SJSA1 (cell line): ENCODE results near the gene LIMK2. TPM values are rescaled to one million over a fixed set of nuclear protein-coding genes. Genes with fewer than 3 reads are reported as not detected.
"Not testable (repeated sequence)": the region's sequence is repeated elsewhere in the genome, so short reads cannot be mapped to it uniquely, and the experiment has no call there.

Experiments
- DNase-seq, 2 experiments: peaks; one replicate each; pipeline ENCODE4 v3.0.0-alpha.2; 2015 to 2020; ENCODE audit warnings: low spot score in 2 of 2, low read depth in 1 of 2
- H3K27ac ChIP-seq: fragments of 250-450 bp; sonication (Bioruptor Pico); 2 replicates; pipeline ENCODE4 v1.5.1; 2020; ENCODE audit warnings: mild to moderate bottlenecking, moderate library complexity
- H3K27me3 ChIP-seq: fragments of 250-450 bp; sonication (Bioruptor Pico); replicated peaks from 2 replicates; pipeline ENCODE4 v1.5.1; 2020; ENCODE audit warnings: mild to moderate bottlenecking, moderate library complexity
- H3K36me3 ChIP-seq: fragments of 250-450 bp; sonication (Bioruptor Pico); 2 replicates; pipeline ENCODE4 v1.5.1; 2020; ENCODE audit warnings: mild to moderate bottlenecking
- H3K4me1 ChIP-seq: fragments of 250-450 bp; sonication (Bioruptor Pico); replicated peaks from 2 replicates; pipeline ENCODE4 v1.6.1; 2021; ENCODE audit warnings: mild to moderate bottlenecking
- H3K4me3 ChIP-seq: fragments of 250-450 bp; sonication (Bioruptor Pico); 2 replicates; pipeline ENCODE4 v1.5.1; 2020; ENCODE audit warnings: mild to moderate bottlenecking
- H3K9me3 ChIP-seq: fragments of 250-450 bp; sonication (Bioruptor Pico); replicated peaks from 2 replicates; pipeline ENCODE4 v1.5.1; 2020; ENCODE audit warnings: mild to moderate bottlenecking
- total RNA-seq: library from RNA; depleted of rRNA; stranded (reverse); fragments of >200 nt; shearing (Covaris generic); gene quantifications from 2 replicates; pipeline ENCODE4 v1.2.3, GENCODE V29; 2014; rRNA removed

LIMK2 gene
- total RNA-seq: 18.6 and 21.8 TPM in 2 replicates

DNA sequence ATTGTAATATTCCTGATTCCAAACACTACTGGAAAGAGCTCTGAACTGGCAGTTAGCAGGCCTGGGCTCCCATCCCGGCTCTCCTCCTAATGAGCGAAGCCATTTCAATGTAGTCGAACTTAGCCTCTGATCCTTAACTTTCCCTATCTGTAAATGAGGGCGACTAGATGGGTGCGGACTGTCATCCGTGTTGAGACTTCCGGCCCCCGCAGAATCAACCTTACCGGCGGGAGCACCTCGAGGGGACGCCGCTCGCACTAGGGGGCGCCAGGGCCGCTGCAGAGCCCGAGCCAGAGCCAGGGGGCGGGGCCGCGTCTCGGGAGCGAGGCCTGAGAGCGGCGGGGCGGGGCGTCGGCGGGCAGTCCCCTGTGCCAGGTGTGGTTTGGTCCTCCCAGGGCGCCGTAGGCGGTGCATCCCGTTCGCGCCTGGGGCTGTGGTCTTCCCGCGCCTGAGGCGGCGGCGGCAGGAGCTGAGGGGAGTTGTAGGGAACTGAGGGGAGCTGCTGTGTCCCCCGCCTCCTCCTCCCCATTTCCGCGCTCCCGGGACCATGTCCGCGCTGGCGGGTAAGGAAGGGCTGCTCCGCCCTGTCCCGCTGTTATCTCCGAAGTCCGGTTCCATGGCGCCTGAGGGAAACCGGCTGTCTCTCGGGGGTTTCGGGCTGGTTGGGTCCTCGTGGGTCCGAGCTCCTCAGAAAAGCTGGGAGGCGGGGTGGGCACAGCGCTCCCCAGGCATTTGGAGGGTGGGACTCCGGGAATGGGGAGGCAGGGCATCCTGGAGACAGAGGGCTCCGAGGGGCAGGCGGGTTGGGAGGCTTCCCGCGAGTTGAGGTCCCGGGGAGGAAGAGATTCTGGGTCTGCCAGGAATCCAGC lies at the start of gene LIMK2:
Gene LIMK2, plus strand, starts transcription at position 437 of the 869 bp plus-strand sequence. Its CDS starts 111 bp downstream, at position 548.
- Histone ChIP-seq H3K4me3 (peak within 1 kb of the TSS; percentile 86), H3K36me3 (peaks cover 14% of the 10 kb centered on the region), H3K27ac (peak within 1 kb of the TSS; percentile 32), H3K9me3 (no peaks in the 10 kb centered on the region), H3K4me1 (peaks cover 23% of the 10 kb centered on the region), H3K27me3 (no peaks in the 10 kb centered on the region)
- DNase-seq: peak; percentile 81 to 92

DNA sequence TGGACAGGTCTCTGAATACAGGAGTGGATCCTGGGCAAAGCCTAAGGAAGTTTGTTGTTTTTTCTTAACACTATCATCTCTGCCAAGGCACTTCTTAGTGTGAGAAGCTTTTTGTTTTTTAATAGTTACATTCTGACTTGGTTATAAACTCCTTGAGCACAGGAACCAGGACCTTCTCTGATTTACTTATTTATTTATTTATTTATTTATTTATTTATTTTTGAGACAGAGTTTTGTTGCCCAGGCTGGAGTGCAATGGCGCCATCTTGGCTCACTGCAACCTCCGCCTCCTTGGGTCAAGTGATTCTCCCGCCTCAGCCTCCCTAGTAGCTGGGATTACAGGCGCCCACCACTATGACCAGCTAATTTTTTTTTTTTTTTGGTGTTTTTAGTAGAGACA lies 41.1 kb upstream of the LIMK2 start:
- peaks cover 45% of the 10 kb centered on the region for H3K4me1 ChIP-seq
- peaks cover 23% of the 10 kb centered on the region for H3K36me3 ChIP-seq
- no peak overlapping the region for H3K27ac ChIP-seq
- no peaks in the 10 kb centered on the region for H3K27me3 ChIP-seq
- no peaks in the 10 kb centered on the region for H3K9me3 ChIP-seq
- DNase-seq: no peak
- no peak overlapping the region for H3K4me3 ChIP-seq

DNA sequence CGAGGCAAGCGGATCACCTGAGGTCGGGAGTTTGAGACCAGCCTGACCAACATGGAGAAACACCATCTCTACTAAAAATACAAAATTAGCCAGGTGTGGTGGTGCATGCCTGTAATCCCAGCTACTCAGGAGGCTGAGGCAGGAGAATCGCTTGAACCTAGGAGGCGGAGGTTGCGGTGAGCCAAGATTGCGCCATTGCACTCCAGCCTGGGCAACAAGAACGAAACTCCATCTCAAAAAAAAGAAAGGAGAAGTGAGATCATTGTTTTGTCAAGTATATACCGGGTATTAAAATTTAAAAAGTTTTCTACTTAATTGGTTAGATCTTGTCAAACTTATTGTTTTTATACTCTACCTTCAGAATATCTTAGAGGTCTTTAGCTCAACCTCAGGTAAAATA lies 40.4 kb upstream of the LIMK2 start:
- H3K36me3 ChIP-seq: peaks cover 19% of the 10 kb centered on the region
- H3K9me3 ChIP-seq, DNase-seq, H3K27me3 ChIP-seq, H3K4me3 ChIP-seq: not testable (repeated sequence)
- peak overlapping the region; percentile 96; the same call in 1 of the 2 replicates for H3K27ac ChIP-seq
- peaks cover 50% of the 10 kb centered on the region for H3K4me1 ChIP-seq

DNA sequence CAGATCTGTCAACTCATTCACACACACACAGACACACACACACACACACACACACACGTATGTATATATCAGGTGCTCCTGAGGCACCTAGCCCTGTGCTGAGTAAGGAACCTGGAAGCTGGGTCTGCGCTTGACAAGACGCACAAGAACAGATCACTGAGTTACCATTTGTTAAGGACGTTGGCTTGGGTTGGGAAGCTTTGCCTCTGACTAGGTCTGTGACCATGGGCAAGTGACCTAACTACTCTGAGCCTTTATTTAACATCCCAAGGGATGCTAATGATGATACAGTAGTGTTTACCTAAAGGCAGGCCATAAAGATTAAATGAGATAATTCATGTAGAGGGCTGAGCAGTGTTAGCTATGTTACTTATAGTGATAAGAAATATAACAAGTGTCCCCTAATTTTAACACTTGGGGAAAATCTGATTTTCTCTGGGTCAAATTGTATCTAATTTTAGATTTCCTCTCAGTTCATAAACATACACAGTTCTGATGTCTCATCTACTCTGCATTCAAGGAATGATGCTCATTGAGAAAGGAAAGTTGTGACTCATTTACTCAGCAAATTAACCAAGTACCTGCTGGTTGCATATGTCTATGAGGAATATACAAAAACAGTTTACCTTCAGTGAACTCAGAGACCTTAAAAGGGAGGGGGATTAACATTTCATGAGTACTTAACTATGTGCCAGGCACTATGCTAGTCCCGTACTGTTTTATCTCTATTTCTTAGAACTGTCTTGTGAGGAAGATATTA lies 38.5 kb upstream of the LIMK2 start:
- Histone ChIP-seq H3K36me3 (peaks cover 14% of the 10 kb centered on the region), H3K27me3 (no peaks in the 10 kb centered on the region), H3K27ac (peak overlapping the region; percentile 96), H3K4me1 (peaks cover 61% of the 10 kb centered on the region), H3K9me3 (no peaks in the 10 kb centered on the region), H3K4me3 (no peak overlapping the region)
- DNase-seq: peak; percentile 57 to 86

DNA sequence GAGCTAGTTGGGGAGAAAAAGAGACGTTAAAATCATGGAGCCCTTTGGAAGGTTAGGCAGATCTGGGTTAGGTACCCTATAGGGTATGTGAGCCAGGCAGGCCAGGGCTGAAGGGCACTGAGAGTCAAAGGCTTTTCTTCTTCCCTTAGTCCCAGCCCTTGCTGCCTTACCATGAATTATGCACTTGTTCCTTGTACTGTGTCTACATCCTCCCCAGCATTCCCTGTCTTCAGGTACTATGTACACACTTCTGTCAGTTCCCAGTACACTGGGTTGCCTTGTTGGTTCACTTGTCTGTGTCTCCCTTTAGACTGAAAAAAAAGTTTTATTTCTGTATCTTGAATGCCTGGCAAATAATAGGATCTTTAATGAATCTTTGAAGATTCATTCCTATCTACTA lies 35.2 kb upstream of the LIMK2 start:
- H3K4me3 ChIP-seq: no peak overlapping the region
- no peaks in the 10 kb centered on the region for H3K9me3 ChIP-seq
- no peaks in the 10 kb centered on the region for H3K27me3 ChIP-seq
- peaks cover 33% of the 10 kb centered on the region for H3K36me3 ChIP-seq
- DNase-seq: peak in 1 of 2 experiments; percentile 10
- peaks cover 64% of the 10 kb centered on the region for H3K4me1 ChIP-seq
- peak overlapping the region; percentile 73 for H3K27ac ChIP-seq

DNA sequence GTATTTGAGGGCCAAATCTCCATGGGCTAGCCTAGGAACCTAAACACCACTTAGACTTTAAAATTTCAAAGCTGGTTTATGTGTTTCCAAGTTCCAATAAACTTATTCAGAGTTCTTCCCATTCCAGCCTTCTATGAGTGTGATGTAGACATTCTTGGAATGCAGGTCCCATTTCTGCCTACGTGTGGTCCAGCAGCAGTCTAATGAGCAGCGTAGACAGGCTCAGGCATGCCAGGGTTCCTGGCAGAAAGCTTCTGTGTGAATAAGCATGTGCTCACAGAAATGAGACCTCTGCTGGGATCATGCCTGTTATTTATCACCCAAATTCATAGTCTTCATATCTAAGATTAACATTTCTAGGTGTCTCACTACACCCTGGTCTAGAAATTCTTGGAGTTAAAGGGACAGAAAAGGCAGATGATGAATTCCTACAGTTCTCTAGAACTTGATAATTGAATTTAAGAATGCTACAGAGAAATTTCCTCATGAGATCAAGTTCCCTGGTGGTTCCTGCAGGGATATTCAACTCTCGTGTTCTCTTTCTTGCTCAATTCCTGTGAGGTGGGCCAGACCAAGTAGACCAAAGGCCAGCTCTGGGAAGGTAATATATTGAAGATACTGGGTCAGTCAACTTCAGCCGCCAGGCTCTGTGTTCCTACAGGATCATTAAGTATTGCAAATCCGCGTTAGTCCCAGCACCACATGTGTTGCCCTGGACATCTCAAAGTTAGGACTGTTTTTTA lies 34.5 kb upstream of the LIMK2 start:
- peaks cover 58% of the 10 kb centered on the region for H3K4me1 ChIP-seq
- peak; percentile 83 to 89 for DNase-seq
- H3K9me3 ChIP-seq: no peaks in the 10 kb centered on the region
- peak overlapping the region; percentile 73 for H3K27ac ChIP-seq
- H3K4me3 ChIP-seq: no peak overlapping the region
- peaks cover 37% of the 10 kb centered on the region for H3K36me3 ChIP-seq
- H3K27me3 ChIP-seq: no peaks in the 10 kb centered on the region

DNA sequence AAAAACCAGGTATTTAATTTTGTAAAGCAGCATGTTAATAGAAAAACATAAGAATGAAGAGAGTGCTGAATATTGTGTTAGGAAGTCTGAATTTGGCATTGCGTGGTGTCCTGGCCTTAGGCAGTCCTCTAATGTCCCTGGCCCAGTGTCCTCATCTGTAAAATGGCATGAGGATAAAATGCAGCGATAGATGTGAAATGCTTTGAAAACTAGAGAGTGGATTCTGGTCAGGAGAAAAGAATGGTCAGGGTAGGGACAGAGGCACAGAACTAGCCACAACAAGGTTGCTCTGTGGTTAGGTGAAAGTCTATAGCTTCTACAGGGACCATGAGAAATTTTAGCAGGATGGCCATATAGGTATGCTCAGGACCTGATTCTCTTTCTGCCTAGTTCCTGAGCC lies 33.2 kb upstream of the LIMK2 start:
- peak overlapping the region; percentile 73 for H3K27ac ChIP-seq
- no peak overlapping the region for H3K4me3 ChIP-seq
- H3K4me1 ChIP-seq: peaks cover 46% of the 10 kb centered on the region
- H3K27me3 ChIP-seq: no peaks in the 10 kb centered on the region
- H3K9me3 ChIP-seq: no peaks in the 10 kb centered on the region
- peaks cover 38% of the 10 kb centered on the region for H3K36me3 ChIP-seq
- no peak for DNase-seq

DNA sequence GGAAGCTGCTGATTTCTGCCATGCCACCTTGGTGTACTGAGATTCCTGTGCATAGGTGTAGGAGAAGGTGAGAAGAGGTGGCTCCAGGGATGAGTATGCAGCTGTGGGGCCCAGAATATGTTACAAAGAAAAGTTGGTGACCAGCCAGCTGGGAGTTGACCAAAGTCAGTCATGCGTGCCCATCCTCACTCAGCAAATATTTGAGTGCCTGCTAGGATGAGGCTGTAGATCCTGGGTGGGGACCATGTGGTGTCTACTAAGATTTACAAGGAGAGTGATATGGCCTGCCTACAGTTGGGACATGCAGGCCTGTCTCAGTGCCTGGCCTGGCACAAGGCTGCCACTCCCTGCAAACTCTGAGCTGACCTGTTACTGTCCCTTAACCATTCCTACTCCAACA lies 32.8 kb upstream of the LIMK2 start:
- Histone ChIP-seq H3K27me3 (no peaks in the 10 kb centered on the region), H3K4me3 (no peak overlapping the region), H3K9me3 (no peaks in the 10 kb centered on the region), H3K36me3 (peaks cover 37% of the 10 kb centered on the region), H3K27ac (peak overlapping the region; percentile 30; the same call in 1 of the 2 replicates), H3K4me1 (peaks cover 41% of the 10 kb centered on the region)
- DNase-seq: peak; percentile 50 to 72

DNA sequence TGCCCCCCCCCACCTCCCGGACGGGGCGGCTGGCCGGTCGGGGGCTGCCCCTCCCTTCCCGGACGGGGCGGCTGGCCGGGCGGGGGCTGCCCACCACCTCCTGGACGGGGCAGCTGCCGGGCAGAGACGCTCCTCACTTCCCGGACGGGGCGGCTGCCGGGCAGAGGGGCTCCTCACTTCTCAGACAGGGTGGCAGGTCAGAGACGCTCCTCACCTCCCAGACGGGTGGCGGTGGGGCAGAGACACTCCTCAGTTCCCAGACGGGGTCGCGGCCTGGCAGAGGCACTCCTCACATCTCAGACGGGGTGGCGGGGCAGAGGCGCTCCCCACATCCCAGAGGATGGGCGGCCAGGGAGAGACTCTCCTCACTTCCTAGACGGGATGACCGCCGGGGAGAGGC lies 28.1 kb upstream of the LIMK2 start:
- Histone ChIP-seq H3K36me3 (peaks cover 42% of the 10 kb centered on the region), H3K4me1 (peaks cover 9% of the 10 kb centered on the region)

DNA sequence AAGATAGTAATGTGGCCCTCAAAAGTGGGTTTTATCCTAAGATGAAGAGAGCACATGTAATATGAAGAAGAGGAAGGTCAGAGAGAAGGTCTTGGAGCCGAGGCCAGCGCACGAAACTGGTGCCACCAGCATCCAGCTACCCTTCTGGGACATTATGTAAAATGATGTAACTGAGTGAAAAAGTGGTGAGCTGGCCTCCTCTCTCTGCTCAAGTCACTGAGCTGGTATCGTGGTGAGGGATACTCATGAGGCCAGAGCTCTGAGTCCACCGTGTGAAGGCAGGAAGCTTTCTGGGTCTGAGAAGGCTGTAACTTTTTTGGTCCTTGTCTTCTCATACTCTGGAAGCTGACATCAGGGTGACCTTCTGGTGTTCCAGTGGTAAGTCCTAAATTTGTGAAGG lies 27.0 kb upstream of the LIMK2 start:
- no peak overlapping the region for H3K4me3 ChIP-seq
- H3K4me1 ChIP-seq: no peaks in the 10 kb centered on the region
- peaks cover 37% of the 10 kb centered on the region for H3K36me3 ChIP-seq
- H3K27me3 ChIP-seq: no peaks in the 10 kb centered on the region
- no peaks in the 10 kb centered on the region for H3K9me3 ChIP-seq
- no peak overlapping the region for H3K27ac ChIP-seq
- no peak for DNase-seq

More for the DNA sequence above, 28.1 kb upstream of the LIMK2 start:
- Histone ChIP-seq H3K27me3 (no peaks in the 10 kb centered on the region), H3K27ac (no peak overlapping the region), H3K9me3 (no peaks in the 10 kb centered on the region), H3K4me3 (no peak overlapping the region)
- DNase-seq: no peak

DNA sequence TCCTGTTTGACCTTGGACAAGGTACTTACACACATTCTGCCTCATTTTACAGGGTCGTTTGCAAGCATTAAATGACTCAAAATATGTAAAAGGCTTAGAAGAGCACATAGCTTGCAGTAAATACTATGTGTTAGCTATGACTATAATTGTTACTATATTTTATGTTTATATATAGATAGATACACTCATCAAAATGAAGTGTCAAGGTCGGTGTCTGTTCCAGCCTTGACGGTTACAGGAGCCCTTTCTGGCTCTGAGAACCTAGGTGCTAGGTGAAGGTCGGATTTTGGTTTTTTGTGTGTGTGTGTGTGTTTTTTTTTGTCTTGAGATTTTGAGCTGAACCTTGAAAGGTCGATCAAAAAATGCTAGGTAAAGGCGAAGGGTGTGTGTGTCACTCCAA lies 24.5 kb upstream of the LIMK2 start:
- H3K4me1 ChIP-seq: no peaks in the 10 kb centered on the region
- no peak overlapping the region for H3K4me3 ChIP-seq
- H3K27me3 ChIP-seq: no peaks in the 10 kb centered on the region
- H3K36me3 ChIP-seq: peaks cover 44% of the 10 kb centered on the region
- H3K27ac ChIP-seq: no peak overlapping the region
- DNase-seq: no peak
- no peaks in the 10 kb centered on the region for H3K9me3 ChIP-seq

DNA sequence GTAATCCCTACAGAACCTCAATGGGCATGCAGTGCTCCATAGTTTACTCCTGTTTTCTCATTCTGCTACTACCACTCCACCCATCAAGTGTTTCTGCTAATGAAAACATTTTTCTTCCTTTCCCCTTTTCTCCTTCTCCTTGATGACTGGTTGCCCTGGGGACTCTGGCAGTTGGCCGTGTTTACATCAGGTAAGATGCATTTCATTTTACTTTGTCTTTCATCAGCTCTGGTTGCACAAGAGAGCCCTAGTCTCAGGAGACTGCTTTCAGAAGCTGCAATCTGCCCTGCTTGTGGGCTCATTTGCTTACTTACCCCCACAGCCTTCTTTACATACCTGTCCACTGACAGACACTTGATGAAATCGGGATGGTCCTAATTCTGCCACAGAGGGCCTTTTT lies 19.6 kb upstream of the LIMK2 start:
- DNase-seq: no peak
- H3K9me3 ChIP-seq: no peaks in the 10 kb centered on the region
- H3K36me3 ChIP-seq: peaks cover 65% of the 10 kb centered on the region
- H3K4me1 ChIP-seq: no peaks in the 10 kb centered on the region
- no peak overlapping the region for H3K27ac ChIP-seq
- no peaks in the 10 kb centered on the region for H3K27me3 ChIP-seq
- H3K4me3 ChIP-seq: no peak overlapping the region

DNA sequence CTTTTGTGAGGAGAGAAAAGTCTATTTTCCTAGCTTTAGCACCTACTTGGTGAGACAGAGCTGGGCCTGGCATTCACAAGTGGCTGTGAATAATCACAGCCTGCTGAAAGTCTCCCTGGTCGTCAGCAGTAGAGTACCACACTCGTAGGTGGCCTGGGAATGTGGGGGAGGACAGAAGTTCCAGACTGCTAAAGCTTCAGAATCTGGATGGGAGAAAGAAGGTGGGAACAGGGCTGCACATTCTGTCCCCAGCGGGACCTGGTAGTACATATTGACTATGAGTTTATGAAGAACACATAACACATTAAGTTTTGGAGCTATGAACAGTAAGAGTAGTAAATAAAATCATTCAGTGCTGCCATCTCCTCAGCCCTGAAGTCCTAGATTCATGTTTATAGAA lies 19.0 kb upstream of the LIMK2 start:
- Histone ChIP-seq H3K4me1 (no peaks in the 10 kb centered on the region), H3K27me3 (no peaks in the 10 kb centered on the region), H3K9me3 (no peaks in the 10 kb centered on the region), H3K36me3 (peaks cover 65% of the 10 kb centered on the region), H3K4me3 (no peak overlapping the region), H3K27ac (no peak overlapping the region)
- DNase-seq: no peak
